ENCODE measurements around the gene ITSN1. TPM values are rescaled to one million over a fixed set of nuclear protein-coding genes. Genes with fewer than 3 reads are reported as not detected.

ITSN1 gene
- polyA plus RNA-seq, 3 donors from 2014 or later, result 0.50 to 0.57 TPM; not detected in 1

- Mint-ChIP-seq H3K27ac (no peak overlapping the region), H3K9me3 (no peaks in the 10 kb centered on the region), H3K4me1 (no peaks in the 10 kb centered on the region), H3K36me3 (no peaks in the 10 kb centered on the region), H3K4me3 (no peak overlapping the region), H3K27me3 (ENCODE audit: low read depth in 3 of 3) (no peaks in the 10 kb centered on the region)
- no peak for DNase-seq
Observed at GRCh38 chr21:33734291-33734690, 92.0 kb downstream of the ITSN1 start.

- DNase-seq, result no peak
- Mint-ChIP-seq H3K9me3 (no peaks in the 10 kb centered on the region), H3K27me3 (ENCODE audit: low read depth in 3 of 3) (no peaks in the 10 kb centered on the region), H3K36me3 (no peaks in the 10 kb centered on the region), H3K4me3 (no peak overlapping the region), H3K4me1 (no peaks in the 10 kb centered on the region), H3K27ac (no peak overlapping the region)
Observed at GRCh38 chr21:33734818-33735217, 92.5 kb downstream of the ITSN1 start.

- Mint-ChIP-seq H3K36me3 (no peaks in the 10 kb centered on the region), H3K4me1 (no peaks in the 10 kb centered on the region), H3K27me3 (ENCODE audit: low read depth in 3 of 3) (no peaks in the 10 kb centered on the region), H3K27ac (no peak overlapping the region), H3K9me3 (no peaks in the 10 kb centered on the region), H3K4me3 (no peak overlapping the region)
- no peak for DNase-seq
Observed at GRCh38 chr21:33736569-33736968, 94.3 kb downstream of the ITSN1 start.

- Mint-ChIP-seq H3K4me3 (no peak overlapping the region), H3K27ac (no peak overlapping the region), H3K9me3 (peaks cover 0 to 2% (median 0%) of the 10 kb centered on the region in 6 donors), H3K36me3 (no peaks in the 10 kb centered on the region), H3K27me3 (ENCODE audit: low read depth in 3 of 3) (peaks cover 0 to 3% (median 0%) of the 10 kb centered on the region in 3 donors), H3K4me1 (no peaks in the 10 kb centered on the region)
- DNase-seq, result no peak
Observed at GRCh38 chr21:33739701-33740100, 97.4 kb downstream of the ITSN1 start.

- H3K27me3 Mint-ChIP-seq (ENCODE audit: low read depth in 3 of 3), result peaks cover 0 to 5% (median 2%) of the 10 kb centered on the region in 3 donors
- no peak for DNase-seq
- no peaks in the 10 kb centered on the region for H3K4me1 Mint-ChIP-seq
- H3K9me3 Mint-ChIP-seq, result peaks cover 5 to 20% (median 14%) of the 10 kb centered on the region in 6 donors
- peaks cover 5 to 7% (median 6%) of the 10 kb centered on the region in 3 donors for H3K36me3 Mint-ChIP-seq
- H3K4me3 Mint-ChIP-seq, result no peak overlapping the region
- H3K27ac Mint-ChIP-seq, result no peak overlapping the region
Observed at GRCh38 chr21:33747420-33747819, 105.1 kb downstream of the ITSN1 start.

- Mint-ChIP-seq H3K27me3 (ENCODE audit: low read depth in 3 of 3) (peaks cover 0 to 3% (median 3%) of the 10 kb centered on the region in 3 donors), H3K27ac (no peak overlapping the region), H3K9me3 (peaks cover 5 to 20% (median 14%) of the 10 kb centered on the region in 6 donors), H3K36me3 (peaks cover 5 to 7% (median 6%) of the 10 kb centered on the region in 3 donors), H3K4me3 (no peak overlapping the region), H3K4me1 (no peaks in the 10 kb centered on the region)
- DNase-seq, result no peak
Observed at GRCh38 chr21:33748903-33749302, 106.6 kb downstream of the ITSN1 start.

- Mint-ChIP-seq H3K27me3 (ENCODE audit: low read depth in 3 of 3) (peaks cover 0 to 3% (median 2%) of the 10 kb centered on the region in 3 donors), H3K9me3 (peaks cover 3 to 20% (median 14%) of the 10 kb centered on the region in 6 donors), H3K4me3 (no peak overlapping the region), H3K27ac (no peak overlapping the region), H3K4me1 (no peaks in the 10 kb centered on the region), H3K36me3 (peaks cover 5 to 7% (median 6%) of the 10 kb centered on the region in 3 donors)
- DNase-seq, result no peak
Observed at GRCh38 chr21:33750017-33750416, 107.7 kb downstream of the ITSN1 start.

GRCh38 chr21:33751120-33751519 lies 108.8 kb downstream of the ITSN1 start:
- no peak for DNase-seq
- Mint-ChIP-seq H3K36me3 (peaks cover 3 to 5% (median 5%) of the 10 kb centered on the region in 3 donors), H3K9me3 (peaks cover 3 to 16% (median 12%) of the 10 kb centered on the region in 6 donors), H3K27me3 (ENCODE audit: low read depth in 3 of 3) (peaks cover 0 to 3% (median 2%) of the 10 kb centered on the region in 3 donors), H3K27ac (no peak overlapping the region), H3K4me1 (no peaks in the 10 kb centered on the region), H3K4me3 (no peak overlapping the region)

GRCh38 chr21:33751533-33751932 lies 109.2 kb downstream of the ITSN1 start:
- H3K36me3 Mint-ChIP-seq, result peaks cover 0 to 1% (median under 1%) of the 10 kb centered on the region in 3 donors
- H3K4me3 Mint-ChIP-seq, result no peak overlapping the region
- H3K4me1 Mint-ChIP-seq, result no peaks in the 10 kb centered on the region

GRCh38 chr21:33752260-33752659 lies 110.0 kb downstream of the ITSN1 start:
- no peak overlapping the region for H3K27ac Mint-ChIP-seq
- H3K36me3 Mint-ChIP-seq, result no peaks in the 10 kb centered on the region
- peaks cover 0 to 3% (median 1%) of the 10 kb centered on the region in 3 donors for H3K27me3 Mint-ChIP-seq (ENCODE audit: low read depth in 3 of 3)
- H3K4me3 Mint-ChIP-seq, result no peak overlapping the region
- DNase-seq, result no peak
- peaks cover 2 to 9% (median 3%) of the 10 kb centered on the region in 6 donors for H3K9me3 Mint-ChIP-seq
- no peaks in the 10 kb centered on the region for H3K4me1 Mint-ChIP-seq

More at GRCh38 chr21:33751533-33751932, 109.2 kb downstream of the ITSN1 start:
- Mint-ChIP-seq H3K27me3 (ENCODE audit: low read depth in 3 of 3) (peaks cover 0 to 3% (median 2%) of the 10 kb centered on the region in 3 donors), H3K9me3 (peaks cover 2 to 12% (median 8%) of the 10 kb centered on the region in 6 donors), H3K27ac (no peak overlapping the region)
- no peak for DNase-seq

- no peaks in the 10 kb centered on the region for H3K36me3 Mint-ChIP-seq
- peaks cover 0 to 3% (median 0%) of the 10 kb centered on the region in 3 donors for H3K27me3 Mint-ChIP-seq (ENCODE audit: low read depth in 3 of 3)
Observed at GRCh38 chr21:33753886-33754285, 111.6 kb downstream of the ITSN1 start.

GRCh38 chr21:33754481-33754880 lies 112.2 kb downstream of the ITSN1 start:
- Mint-ChIP-seq H3K36me3 (no peaks in the 10 kb centered on the region), H3K4me3 (no peak overlapping the region), H3K9me3 (no peaks in the 10 kb centered on the region), H3K27me3 (ENCODE audit: low read depth in 3 of 3) (peaks cover 0 to 3% (median 0%) of the 10 kb centered on the region in 3 donors), H3K27ac (no peak overlapping the region), H3K4me1 (no peaks in the 10 kb centered on the region)
- no peak for DNase-seq

More at GRCh38 chr21:33753886-33754285, 111.6 kb downstream of the ITSN1 start:
- Mint-ChIP-seq H3K27ac (no peak overlapping the region), H3K4me1 (no peaks in the 10 kb centered on the region), H3K9me3 (no peaks in the 10 kb centered on the region), H3K4me3 (no peak overlapping the region)
- no peak for DNase-seq

GRCh38 chr21:33755354-33755753 lies 113.1 kb downstream of the ITSN1 start:
- DNase-seq, result no peak
- peaks cover 0 to 3% (median 0%) of the 10 kb centered on the region in 3 donors for H3K27me3 Mint-ChIP-seq (ENCODE audit: low read depth in 3 of 3)
- no peaks in the 10 kb centered on the region for H3K4me1 Mint-ChIP-seq
- H3K36me3 Mint-ChIP-seq, result no peaks in the 10 kb centered on the region
- no peaks in the 10 kb centered on the region for H3K9me3 Mint-ChIP-seq
- H3K27ac Mint-ChIP-seq, result no peak overlapping the region
- H3K4me3 Mint-ChIP-seq, result no peak overlapping the region

- H3K27ac Mint-ChIP-seq, result no peak overlapping the region
Observed at GRCh38 chr21:33760641-33761440, 118.5 kb downstream of the ITSN1 start.

More at GRCh38 chr21:33760641-33761440, 118.5 kb downstream of the ITSN1 start:
- Mint-ChIP-seq H3K36me3 (peaks cover 0 to 3% (median 0%) of the 10 kb centered on the region in 3 donors), H3K4me1 (no peaks in the 10 kb centered on the region), H3K4me3 (no peak overlapping the region), H3K27me3 (ENCODE audit: low read depth in 3 of 3) (peaks cover 0 to 4% (median 3%) of the 10 kb centered on the region in 3 donors), H3K9me3 (no peaks in the 10 kb centered on the region)
- DNase-seq, result no peak
